OCI-LY1 (cell line): Measurements from ENCODE around the gene ALDH3A2.

Experiments used
- EZH2 ChIP-seq: fragments of 200-600 bp; sonication (generic), shearing (Covaris generic); IDR thresholded peaks from 2 replicates; pipeline ENCODE4 v1.8.0; 2017; ENCODE audit warnings: borderline replicate concordance, mixed run types, mild to moderate bottlenecking, antibody characterized with exemption, low read length, moderate library complexity, mixed read lengths
- TF ChIP-seq, protein P1 (sequence below): fragments of 200-600 bp; sonication (generic), shearing (Covaris generic); IDR thresholded peaks from 2 replicates; pipeline ENCODE4 v1.5.1; 2017; ENCODE audit warnings: mild to moderate bottlenecking, antibody characterized with exemption, low read length, moderate library complexity, mixed read lengths

DNA sequence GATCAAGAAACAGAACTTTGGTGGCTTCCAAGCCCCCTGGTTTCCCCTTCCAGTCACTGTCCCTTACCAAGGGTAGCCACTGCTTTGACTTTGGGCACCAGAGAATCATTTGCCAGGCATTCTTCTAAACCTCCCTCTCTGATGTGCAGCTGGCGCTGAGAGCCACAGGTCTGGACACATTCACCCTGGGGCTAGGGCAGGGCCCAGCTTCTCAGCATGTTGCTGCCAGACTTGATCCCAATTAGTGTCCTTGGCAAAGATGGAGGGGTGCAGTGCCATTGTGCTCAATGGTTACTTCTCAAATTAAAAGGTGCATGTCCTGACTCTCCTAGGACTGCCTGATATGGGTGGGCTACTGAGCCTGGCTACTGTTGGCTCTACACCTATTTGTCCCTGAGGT lies 75.4 kb downstream of the ALDH3A2 start:
- TF ChIP-seq, protein P1, sequence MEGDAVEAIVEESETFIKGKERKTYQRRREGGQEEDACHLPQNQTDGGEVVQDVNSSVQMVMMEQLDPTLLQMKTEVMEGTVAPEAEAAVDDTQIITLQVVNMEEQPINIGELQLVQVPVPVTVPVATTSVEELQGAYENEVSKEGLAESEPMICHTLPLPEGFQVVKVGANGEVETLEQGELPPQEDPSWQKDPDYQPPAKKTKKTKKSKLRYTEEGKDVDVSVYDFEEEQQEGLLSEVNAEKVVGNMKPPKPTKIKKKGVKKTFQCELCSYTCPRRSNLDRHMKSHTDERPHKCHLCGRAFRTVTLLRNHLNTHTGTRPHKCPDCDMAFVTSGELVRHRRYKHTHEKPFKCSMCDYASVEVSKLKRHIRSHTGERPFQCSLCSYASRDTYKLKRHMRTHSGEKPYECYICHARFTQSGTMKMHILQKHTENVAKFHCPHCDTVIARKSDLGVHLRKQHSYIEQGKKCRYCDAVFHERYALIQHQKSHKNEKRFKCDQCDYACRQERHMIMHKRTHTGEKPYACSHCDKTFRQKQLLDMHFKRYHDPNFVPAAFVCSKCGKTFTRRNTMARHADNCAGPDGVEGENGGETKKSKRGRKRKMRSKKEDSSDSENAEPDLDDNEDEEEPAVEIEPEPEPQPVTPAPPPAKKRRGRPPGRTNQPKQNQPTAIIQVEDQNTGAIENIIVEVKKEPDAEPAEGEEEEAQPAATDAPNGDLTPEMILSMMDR, result no peak
- TF ChIP-seq EZH2, result no peak
